Uterus (tissue), 2 donors: ENCODE measurements around the gene PCAT7.

Experiments used
- POLR2A ChIP-seq, 2 donors: fragments of 450-650 bp; IDR thresholded peaks; one replicate each; pipeline ENCODE4 v1.6.1; 2016; ENCODE audit warnings: antibody characterized with exemption in 2 of 2, mild to moderate bottlenecking in 1 of 2, moderate library complexity in 1 of 2
- TF ChIP-seq, protein P1 (sequence below), 4 experiments: fragments of 200-600 bp in 2 of 4; fragments of 450-650 bp in 2 of 4; sonication (generic) in 2 of 4; IDR thresholded peaks; one replicate each; pipeline ENCODE4 v1.5.1; 2016 to 2019; ENCODE audit warnings: antibody characterized with exemption in 4 of 4, mild to moderate bottlenecking in 2 of 4, moderate library complexity in 1 of 4

DNA sequence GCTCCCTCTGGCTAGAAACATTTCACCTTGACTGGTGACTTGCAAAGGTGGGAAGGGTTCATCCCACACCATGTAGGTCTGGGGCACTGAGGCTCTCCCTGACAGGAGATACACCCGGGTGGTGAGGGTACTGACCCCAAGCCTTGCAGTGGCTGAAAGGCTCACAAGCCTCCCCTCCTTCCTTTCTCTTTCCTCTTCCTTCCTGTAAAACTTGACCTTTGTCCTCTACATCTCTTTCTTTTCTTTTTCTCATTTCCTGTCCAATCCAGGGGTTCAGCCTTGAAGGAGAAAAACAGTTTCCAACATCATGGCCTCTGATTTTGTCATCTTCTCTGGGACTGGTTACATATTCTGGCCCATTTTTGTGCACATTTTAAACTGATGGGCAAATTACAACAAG, 22.2 kb downstream of the PCAT7 start:
- TF ChIP-seq, protein P1, sequence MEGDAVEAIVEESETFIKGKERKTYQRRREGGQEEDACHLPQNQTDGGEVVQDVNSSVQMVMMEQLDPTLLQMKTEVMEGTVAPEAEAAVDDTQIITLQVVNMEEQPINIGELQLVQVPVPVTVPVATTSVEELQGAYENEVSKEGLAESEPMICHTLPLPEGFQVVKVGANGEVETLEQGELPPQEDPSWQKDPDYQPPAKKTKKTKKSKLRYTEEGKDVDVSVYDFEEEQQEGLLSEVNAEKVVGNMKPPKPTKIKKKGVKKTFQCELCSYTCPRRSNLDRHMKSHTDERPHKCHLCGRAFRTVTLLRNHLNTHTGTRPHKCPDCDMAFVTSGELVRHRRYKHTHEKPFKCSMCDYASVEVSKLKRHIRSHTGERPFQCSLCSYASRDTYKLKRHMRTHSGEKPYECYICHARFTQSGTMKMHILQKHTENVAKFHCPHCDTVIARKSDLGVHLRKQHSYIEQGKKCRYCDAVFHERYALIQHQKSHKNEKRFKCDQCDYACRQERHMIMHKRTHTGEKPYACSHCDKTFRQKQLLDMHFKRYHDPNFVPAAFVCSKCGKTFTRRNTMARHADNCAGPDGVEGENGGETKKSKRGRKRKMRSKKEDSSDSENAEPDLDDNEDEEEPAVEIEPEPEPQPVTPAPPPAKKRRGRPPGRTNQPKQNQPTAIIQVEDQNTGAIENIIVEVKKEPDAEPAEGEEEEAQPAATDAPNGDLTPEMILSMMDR (IDR thresholded peaks at IDR 0.05) = no peak
- TF ChIP-seq POLR2A (IDR thresholded peaks at IDR 0.05) = no peak
